HCT116 (cell line): ENCODE measurements around the gene RBM19.

Experiments used
- YY1 ChIP-seq: IDR thresholded peaks from 2 replicates; pipeline ENCODE4 v1.6.1; 2011; ENCODE audit warnings: low read length, low read depth, moderate library complexity, mild to moderate bottlenecking; ENCODE audit not compliant: insufficient replicate concordance; ENCODE audit errors: extremely low read depth
- TF ChIP-seq, protein P1 (sequence below), 3 experiments: fragments of 200-600 bp in 1 of 3; sonication (generic) in 1 of 3; IDR thresholded peaks in 2 of 3; conservative IDR thresholded peaks in 1 of 3; 2 replicates each; pipeline ENCODE4 v1.5.1; 2012 to 2017; ENCODE audit warnings: low read depth in 2 of 3, low read length in 2 of 3, antibody characterized with exemption in 1 of 3, borderline replicate concordance in 1 of 3, control low read depth in 1 of 3, mild to moderate bottlenecking in 1 of 3, mixed read lengths in 1 of 3, mixed run types in 1 of 3, moderate library complexity in 1 of 3; ENCODE audit not compliant: insufficient read depth in 1 of 3

DNA sequence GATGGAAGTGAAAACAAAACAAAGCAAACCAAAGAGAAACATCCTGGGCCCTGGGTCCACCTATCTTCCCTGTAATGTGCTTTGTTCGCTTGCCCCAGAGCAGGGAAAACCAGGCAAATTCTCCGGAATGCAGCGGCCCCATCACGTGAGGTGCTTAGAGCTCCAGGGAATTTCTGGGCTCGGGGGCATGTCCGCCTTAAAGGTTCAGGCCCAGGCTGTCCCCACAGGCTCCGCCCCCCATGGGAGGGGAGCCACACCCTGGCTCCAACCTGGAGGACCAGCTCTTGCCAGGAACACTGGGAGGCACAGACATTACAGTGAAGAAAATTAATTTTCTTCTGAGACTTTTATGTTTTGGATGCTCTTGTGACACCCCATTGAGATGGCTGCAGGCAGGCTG, 69.9 kb downstream of the RBM19 start:
- TF ChIP-seq, protein P1, sequence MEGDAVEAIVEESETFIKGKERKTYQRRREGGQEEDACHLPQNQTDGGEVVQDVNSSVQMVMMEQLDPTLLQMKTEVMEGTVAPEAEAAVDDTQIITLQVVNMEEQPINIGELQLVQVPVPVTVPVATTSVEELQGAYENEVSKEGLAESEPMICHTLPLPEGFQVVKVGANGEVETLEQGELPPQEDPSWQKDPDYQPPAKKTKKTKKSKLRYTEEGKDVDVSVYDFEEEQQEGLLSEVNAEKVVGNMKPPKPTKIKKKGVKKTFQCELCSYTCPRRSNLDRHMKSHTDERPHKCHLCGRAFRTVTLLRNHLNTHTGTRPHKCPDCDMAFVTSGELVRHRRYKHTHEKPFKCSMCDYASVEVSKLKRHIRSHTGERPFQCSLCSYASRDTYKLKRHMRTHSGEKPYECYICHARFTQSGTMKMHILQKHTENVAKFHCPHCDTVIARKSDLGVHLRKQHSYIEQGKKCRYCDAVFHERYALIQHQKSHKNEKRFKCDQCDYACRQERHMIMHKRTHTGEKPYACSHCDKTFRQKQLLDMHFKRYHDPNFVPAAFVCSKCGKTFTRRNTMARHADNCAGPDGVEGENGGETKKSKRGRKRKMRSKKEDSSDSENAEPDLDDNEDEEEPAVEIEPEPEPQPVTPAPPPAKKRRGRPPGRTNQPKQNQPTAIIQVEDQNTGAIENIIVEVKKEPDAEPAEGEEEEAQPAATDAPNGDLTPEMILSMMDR (IDR thresholded peaks at IDR 0.05 in 2 of 3, conservative IDR thresholded peaks at IDR 0.05 in 1 of 3; ENCODE audit: borderline replicate concordance in 1 of 3, insufficient read depth in 1 of 3, low read depth in 2 of 3, low read length in 2 of 3) = no peak
- TF ChIP-seq YY1 = no peak
